Measurements from ENCODE around the gene SIGLEC14. TPM values are rescaled to one million over a fixed set of nuclear protein-coding genes. Genes with fewer than 3 reads are reported as not detected.

Gene SIGLEC14
- total RNA-seq, 1 donor from 2014 or later: not detected

DNA sequence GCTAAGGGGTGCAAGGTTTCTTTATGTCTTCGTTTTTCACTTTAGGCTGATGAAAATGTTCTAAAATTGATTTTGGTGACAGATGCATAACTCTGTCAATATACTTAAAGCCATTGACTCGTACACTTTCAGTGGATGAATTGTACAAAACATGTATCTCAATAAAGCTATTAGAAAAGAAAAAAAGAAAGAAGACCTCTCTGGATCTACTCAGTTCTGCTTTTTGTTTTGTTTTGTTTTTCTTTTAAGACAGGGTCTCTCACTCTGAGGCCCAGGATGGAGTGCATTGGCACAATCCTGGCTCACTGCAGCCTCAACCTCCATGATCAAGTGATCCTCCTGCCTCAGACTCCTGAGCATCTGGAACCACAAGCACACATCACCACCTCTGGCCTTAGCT is 19.9 kb downstream of the SIGLEC14 start:
- intact Hi-C loops (cut with micrococcal nuclease): no loop called here

- intact Hi-C loops (cut with micrococcal nuclease): no loop called here
These were observed 25.4 kb downstream of the SIGLEC14 start for GRCh38 chr19:51621178-51621577.

DNA sequence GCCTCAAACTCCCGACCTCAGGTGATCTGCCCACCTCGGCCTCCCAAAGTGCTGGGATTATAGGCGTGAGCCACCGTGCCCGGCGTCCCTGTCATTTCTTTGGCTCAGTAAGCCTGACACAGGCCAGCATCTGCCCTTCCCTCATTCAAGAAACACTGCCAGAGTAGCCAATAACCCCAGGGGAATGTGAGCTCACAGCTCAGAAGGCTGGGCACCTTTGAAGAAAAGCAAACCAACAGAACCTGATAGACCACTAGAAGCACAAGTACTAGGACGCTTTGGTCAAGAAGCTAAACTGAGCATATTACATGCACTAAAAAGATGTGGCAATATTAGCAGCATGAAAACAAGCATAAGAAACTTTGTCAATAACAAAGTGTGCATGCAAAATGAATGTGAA is 30.6 kb downstream of the SIGLEC14 start:
- intact Hi-C loops (cut with micrococcal nuclease): no loop called here

GRCh38 chr19:51614789-51615188 is 31.8 kb downstream of the SIGLEC14 start:
- intact Hi-C loops (cut with micrococcal nuclease): no loop called here

- intact Hi-C loops (cut with micrococcal nuclease): no loop called here
These were observed 36.0 kb downstream of the SIGLEC14 start for GRCh38 chr19:51610576-51610975.

DNA sequence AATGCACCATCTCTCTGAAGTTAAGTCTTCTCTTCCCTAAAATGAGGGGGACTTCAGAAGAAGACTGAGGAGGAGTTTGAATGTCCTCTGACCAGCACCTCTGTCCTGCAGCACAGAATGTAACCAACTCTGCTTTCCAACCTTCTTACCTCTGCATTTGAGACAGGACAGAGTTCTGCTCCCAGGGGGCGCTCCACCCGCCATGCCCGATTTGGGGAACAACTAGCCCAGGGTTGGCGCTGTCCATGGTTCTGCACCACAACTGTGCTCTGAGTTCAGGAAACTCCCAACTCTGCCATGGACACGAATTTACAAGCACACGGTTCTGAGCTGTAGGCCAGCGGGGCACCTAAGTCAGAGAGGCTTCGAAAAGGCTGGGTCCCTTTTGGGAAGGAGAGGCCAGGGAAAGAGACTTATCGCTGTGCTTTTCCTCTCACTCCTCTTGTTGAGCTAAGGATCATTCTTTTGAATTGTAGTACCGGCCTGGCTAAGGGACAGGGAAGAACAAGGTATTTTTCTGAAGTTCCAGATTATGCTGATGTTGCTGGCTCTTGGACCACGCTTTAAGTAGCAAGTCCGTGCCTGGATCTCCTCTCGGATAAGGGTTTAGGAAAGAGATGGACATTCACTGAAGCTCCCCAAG is 38.6 kb downstream of the SIGLEC14 start:
- intact Hi-C loops (cut with micrococcal nuclease): loop anchor here (5.0 kb wide), 1 partner anchor 49 kb away; no protein-coding TSS in a partner anchor

DNA sequence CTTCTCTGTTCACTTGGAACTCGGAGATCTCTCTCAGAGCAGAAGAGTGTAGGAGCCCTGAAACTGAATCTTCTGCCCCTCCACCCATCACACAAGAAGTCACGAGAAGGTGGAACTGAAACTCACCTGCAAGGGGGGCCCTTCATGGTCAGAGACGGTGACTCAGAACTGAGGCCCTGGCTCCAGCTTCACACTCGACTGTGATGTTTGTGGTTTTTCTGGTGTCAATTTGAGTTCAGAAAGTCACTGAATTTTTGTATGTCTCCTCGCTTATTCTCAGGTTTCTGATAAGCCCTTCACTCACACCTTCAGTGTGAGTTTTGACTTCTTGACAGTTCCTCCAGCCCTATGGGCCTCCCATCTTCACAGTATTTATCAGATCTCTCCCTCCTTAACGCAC is 39.5 kb downstream of the SIGLEC14 start:
- intact Hi-C loops (cut with micrococcal nuclease): loop anchor here (5.0 kb wide), 1 partner anchor 50 kb away; no protein-coding TSS in a partner anchor

GRCh38 chr19:51602189-51602854 is 44.3 kb downstream of the SIGLEC14 start:
- intact Hi-C loops (cut with micrococcal nuclease): no loop called here

DNA sequence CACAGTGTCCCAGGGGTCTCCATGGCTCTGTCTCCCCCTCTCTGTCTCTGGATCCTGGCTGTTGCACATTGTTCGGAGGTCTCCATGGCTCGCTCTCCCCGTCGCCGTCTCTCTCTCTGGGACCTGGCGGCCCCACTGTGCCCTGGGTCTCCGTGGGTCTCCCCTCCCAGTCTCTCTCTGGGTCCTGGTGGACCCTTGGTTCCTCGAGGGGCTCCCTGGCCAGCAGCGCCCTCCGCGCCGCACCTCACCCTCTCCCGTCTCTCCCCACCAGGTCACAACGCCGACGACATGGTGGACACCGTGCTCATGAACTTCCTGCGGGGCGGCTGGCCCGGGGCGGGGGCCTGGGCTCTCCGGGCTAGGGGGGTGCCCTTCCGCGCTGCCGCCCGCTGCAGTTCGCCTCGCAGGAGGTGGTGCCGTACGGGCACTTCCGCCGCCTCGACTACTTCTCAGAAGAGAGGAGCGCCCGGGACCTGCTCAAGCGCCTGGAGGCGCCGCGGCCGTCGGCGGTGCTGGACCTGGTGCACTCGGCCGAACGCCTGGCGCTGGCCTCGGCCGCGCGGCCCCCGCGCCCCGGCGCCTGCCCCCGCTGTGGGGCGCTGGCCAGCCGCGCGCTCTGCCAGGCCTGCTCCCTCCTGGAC is 45.6 kb downstream of the SIGLEC14 start:
- intact Hi-C loops (cut with micrococcal nuclease): no loop called here

GRCh38 chr19:51599084-51599483 is 47.5 kb downstream of the SIGLEC14 start:
- intact Hi-C loops (cut with micrococcal nuclease): no loop called here

DNA sequence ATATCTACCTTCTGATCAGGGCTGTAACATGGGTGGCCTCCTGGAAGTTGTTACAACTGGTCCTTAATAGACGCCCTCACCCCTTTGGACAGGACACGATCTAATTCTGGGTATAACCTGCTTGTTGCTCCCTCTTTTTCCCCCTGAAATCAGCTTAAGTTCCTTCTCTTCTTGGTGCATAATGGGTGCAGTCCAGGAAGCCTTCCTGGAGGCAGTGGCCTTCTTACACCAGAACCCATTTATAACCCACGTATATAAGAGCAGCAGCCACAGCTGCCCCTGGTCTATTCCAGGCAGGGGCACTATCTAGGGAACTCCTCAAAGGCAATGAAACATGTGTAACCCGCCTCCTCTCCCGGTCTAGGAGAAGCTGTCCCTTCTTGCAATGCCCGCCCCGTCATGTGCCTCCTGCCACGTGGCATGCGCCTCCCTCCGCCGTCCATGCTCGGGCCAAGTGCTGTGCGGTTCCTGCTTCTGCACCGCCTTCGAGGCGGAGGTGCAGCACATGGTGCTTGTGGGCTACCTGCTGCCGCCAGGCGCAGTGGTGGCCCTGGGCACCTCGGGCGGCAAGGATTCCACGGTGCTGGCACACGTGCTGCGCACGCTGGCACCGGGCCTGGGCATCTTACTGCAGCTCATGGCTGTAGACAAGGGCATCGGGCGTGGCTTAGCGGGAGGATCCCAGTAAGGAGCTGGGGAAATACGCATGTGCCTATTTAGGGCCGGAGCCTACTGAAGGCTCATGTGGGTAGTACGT is 48.3 kb downstream of the SIGLEC14 start:
- intact Hi-C loops (cut with micrococcal nuclease): no loop called here

DNA sequence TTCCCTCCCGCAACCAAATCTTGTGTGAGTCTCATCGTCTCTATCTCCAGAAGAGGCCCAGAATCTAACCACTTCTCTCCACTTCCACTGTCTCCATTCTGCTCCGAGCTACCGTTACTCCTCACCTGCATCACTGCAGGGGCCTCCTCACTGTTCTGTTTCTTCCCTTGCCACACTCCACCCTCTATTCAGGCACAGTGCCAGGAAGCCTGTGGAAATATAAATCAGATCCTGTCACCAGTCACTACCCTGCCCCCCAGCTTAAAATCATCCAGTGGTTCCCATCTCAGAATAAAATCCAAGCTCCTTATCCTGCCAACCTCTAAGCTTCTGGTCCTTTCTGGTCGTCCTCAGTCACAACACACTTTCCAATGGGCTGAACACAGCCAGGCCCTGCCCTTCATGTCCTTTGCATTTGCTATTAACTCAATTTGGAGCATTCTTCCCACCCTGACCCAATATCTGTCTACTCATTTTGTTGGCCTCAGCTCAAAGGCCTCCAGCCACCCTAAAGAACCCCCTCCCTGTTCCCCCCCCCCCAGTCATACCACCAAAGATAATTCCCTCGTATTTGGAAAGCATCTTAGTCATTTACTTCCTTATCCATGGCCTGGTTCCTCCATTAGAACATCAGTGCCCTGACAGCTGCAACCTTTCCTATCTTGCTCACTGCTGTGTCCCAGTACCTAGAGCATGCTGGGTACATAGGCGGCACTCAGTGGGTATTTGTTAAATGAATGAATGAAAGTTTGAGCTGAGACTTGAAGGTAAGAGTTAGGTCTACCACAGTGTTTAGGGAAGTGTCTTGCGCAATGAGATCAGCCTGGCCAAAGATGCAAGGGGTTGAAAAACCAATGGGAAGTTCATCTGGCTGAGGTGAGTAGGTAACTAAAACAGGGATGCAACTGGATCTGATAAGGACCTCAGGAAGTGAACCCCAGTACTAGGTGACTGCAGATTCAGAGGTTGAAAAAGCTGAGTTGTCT is 51.1 kb downstream of the SIGLEC14 start:
- intact Hi-C loops (cut with micrococcal nuclease): no loop called here

DNA sequence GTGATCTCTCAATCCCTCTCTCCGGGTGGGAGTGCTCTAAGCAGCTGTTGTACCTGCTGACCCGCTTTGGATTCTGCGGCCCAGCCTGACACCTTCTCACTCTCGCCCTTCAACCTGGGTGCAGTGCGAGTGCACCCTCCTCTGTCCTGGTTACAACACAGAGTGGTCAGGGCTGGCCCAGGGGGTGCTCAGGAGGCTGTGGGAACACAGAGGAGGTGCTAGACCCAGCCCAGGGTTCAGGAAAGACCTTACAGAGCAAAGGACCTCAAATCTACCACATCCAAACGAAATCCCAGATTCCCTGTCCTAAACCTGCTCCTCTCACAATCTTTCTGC is 51.9 kb downstream of the SIGLEC14 start:
- intact Hi-C loops (cut with micrococcal nuclease): loop anchor here (1.0 kb wide), 6 partner anchors 23 to 255 kb away; partner anchors contain the start of gene ZNF175

DNA sequence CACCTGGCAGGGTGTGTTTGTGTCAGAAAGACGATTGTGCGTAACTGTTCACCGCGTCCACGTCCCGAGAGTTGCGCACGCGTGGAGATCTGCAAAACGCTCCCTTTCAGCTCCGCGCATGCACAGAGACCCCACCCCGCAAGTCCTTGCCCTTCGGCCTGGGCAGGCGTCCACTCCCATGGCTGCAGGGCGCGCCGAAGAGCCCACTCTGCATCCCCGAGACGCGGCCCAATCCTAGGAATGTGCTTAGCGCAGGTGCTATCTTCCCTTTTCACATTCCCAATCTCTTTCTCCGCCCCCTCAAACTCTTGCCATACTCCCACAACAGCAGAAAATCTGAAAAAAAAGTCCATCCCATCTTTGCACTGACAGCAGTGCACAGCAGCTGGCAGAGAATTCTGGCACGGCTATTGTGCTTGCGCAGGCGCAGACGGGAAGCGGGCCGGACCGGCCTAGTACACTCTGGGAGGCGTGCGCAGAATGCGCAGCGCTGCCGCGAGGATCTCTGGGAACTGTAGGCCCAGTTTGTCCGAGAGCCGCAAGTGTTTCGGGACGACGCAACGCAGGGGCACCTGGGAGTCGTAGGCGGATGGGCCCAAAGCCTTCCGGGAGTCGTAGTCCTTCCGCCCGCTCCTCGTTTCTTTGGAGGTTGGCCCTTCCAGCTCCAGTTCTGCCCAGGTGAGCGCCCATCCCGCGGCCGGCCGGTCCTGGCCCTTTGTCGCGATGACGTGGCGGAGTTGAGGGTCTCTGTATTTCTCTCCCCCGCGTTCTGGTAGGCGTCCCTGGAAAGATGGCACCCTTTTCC is 52.5 kb downstream of the SIGLEC14 start:
- intact Hi-C loops (cut with micrococcal nuclease): loop anchor here (1.0 kb wide), 6 partner anchors 23 to 255 kb away; partner anchors contain the start of gene ZNF175

DNA sequence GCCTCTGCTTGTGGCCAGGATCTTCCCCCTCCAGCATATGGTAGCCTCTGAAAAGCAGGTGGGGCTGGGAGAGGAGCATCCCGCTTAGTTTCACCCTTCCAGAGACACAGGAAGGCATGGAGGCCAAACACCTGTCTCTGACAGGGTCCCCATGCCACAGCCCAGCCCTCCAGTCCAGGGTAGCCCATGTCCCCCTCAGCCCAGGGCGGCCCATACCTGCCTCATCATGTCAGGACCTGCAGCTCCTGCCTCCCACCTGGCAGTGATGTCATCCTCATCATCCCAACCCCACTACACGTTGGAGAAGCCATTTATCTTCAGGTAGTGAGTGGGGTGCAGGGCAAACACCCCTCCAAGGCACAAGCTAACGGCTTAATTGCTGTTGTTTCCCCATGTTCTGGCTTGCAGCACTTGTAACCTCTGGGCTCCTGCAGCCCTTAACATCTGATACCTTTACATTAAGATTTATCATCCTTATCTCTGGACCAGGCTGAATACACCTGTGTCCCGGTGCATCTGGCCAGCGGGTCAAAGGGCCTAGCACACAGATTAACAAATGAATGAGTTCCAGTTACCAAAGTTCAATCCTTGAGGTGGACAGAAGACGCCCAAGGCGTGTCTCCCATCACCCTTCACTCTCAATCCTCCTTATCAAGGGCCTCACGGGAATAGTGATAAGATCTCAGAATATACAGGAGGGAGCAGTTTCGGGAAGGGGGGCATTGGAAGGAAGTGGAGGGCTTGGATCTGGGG is 53.3 kb downstream of the SIGLEC14 start:
- intact Hi-C loops (cut with micrococcal nuclease): no loop called here
